ENCODE data around the gene ITK.

DNA sequence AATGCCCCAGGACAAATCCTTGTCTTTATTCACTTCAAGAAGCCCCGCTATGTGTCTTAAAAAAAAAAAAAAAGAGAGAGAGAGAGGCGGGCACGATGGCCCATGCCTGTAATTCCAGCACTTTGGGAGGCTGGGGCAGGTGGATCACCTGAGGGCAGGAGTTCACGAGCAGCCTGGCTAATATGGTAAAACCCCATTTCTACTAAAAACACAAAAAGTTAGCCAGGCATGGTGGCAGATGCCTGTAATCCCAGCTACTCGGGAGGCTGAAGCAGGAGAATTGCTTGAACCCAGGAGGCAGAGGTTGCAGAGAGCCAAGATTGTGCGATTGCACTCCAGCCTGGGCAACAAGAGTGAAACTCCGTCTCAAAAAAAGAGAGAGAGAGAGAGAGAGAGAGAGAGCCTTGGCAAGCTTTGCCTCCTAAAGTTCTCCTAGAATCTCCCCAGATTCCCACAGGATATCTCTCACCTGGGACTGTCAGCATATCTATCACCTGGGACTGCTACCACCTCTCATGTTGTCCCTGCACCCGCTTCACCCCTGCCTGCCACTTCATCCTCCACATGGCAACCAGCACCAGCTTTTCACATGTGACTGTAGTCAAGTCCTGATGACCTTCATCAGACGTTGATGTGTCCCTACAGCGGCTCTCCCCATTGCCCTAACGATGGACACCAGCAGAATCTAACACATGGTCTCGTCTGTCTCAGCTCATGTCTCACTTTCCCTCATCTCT, 5.8 kb downstream of the ITK start:
- TF ChIP-seq CTCF (optimal IDR thresholded peaks at IDR 0.05 in 1 of 3, IDR thresholded peaks at IDR 0.05 in 1 of 3, conservative IDR thresholded peaks at IDR 0.05 in 1 of 3; ENCODE audit: extremely low read depth in 1 of 3, insufficient read depth in 2 of 3, low read length in 3 of 3) (no peak), EZH2 (IDR thresholded peaks at IDR 0.05; ENCODE audit: low read length) (no peak)
